Measurements from ENCODE around the gene AARS1.
"Not testable (repeated sequence)": the region's sequence is repeated elsewhere in the genome, so short reads cannot be mapped to it uniquely, and the experiment has no call there.

DNA sequence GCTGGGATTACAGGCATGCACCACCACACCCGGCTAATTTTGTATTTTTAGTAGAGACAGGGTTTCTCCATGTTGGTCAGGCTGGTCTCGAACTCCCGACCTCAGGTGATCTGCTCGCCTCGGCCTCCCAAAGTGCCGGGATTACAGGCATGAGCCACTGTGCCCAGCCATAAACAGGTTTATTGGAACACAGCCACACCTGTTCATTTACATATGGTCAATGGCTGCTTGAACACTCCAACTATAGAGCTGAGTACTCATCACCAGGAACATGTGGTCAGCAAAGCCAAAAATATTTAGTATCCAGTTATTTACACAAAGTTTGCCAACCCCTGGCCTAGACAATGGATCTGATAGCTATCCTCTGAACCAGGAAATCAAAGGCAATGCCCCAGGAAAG, 29.4 kb downstream of the AARS1 start:
- TF ChIP-seq POLR2AphosphoS5 (IDR thresholded peaks at IDR 0.05; ENCODE audit: borderline replicate concordance, low read depth, low read length); EZH2 (IDR thresholded peaks at IDR 0.05): not testable (repeated sequence)
